NCI-H446 (cell line): ENCODE data around the gene C19orf18.

Experiments used
- DNase-seq, 2 experiments: peaks; one replicate each; lab custom pipeline; 2025; lab: John Stamatoyannopoulos, UW

C19orf18 gene

DNA sequence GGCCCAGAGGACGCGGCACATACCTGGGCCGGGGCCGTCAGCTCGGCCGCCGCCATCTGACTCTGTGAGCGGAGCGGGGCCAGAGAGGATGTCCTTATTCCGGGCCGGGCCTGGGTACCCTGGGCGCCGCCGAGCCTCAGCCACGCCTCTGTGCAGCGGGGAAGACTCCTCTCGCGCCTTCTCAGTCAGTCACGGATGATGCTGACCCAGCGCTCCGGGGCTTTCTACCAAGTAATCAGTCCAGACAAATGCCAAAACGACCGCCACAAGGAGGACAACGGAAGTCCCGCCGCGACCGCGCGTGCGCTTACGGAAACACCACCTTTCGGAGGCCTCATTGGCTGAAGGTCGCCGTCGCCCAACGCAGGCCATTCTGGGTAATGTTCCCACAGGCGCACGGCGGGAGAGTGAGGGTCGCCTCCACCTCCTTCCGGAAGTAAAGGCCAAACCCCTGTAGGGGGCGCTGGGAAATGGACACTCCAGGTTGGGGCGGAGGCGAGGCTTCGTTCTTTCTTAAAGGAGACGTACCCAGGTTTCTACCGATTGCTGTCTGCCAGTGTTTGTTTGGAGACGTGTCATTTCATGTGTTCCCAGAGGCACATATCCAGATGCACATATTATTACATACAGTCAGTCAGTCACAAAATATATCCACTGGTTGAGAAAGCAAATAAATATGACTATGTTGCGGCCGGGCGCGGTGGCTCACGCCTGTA lies 26.8 kb downstream of the C19orf18 start, which contains the start of gene ZNF256:
Gene ZNF256, minus strand, starts transcription at position 288 of the 716 bp plus-strand sequence. Its CDS starts 232 bp downstream, at position 56.
- DNase-seq: peak in 1 of 2 experiments; percentile 25

DNA sequence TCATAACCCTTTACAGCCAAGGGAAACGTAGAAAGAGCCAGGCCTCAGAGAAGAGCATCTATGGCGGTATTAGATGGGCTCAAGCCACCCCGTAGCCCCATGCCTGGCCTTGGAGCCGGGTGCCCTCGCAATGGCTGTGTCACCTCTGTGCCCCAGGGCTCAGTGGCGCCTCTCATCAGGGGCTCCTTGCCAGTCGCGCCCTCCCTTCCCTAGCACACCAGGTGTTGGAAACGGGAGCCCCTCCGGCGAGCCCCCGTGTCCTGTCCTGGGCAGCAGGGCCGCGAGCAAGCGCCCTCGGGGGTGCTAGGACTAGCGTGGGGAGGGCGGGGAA lies 27.3 kb downstream of the C19orf18 start:
- no peak for DNase-seq

DNA sequence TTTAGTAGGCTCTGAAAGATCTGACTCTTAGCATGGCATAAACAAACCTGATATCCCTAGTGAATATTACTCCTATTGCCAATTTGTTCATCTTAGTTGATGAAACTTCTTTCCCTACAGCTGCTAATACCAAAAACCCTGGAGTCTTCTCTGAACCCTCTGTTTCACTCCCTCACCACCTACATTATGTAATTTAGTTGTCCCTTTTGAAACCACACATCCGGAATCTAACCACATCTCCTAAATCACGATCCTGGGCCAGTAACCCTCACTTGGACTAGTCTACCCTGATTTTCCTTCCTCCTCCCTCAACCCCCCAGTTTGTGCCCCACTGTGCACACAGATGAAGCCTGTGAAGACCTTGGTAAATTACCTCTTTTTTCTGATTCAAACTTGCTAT lies 28.0 kb downstream of the C19orf18 start:
- no peak for DNase-seq

DNA sequence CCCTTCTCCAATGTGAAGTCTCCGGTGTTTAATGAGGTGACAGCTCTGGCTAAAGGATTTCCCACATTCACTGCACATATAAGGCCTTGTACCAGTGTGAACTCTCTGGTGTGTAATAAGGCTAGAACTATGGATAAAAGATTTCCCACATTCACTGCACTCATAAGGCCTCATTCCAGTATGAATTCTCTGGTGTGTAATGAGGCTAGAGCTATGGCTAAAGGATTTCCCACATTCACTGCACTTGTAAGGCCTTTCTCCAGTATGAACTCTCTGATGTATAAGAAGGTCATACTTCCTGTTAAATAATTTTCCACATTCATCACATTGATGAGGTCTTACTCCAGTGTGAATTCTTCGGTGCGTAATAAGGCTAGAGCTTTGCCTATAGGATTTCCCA lies 32.7 kb downstream of the C19orf18 start:
- no peak for DNase-seq

DNA sequence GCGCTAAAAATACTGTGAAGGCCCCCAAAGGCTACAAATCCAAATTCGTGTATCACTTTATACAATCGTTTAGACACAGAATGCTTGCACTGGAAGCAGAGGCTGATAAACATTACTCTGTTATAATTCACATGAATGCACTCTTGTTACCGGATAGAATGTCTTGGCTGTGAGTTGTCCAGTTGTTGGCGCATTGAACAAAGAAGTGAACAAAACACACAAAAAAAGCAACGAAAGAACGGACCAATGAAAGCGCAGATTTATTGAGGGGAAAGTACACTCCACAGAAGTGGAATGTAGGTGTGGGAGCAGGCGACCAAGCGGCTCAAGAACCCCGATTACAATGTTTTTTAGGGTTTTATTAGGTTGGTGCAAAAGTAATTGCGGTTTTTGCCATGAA lies 38.6 kb downstream of the C19orf18 start:
- no peak for DNase-seq

DNA sequence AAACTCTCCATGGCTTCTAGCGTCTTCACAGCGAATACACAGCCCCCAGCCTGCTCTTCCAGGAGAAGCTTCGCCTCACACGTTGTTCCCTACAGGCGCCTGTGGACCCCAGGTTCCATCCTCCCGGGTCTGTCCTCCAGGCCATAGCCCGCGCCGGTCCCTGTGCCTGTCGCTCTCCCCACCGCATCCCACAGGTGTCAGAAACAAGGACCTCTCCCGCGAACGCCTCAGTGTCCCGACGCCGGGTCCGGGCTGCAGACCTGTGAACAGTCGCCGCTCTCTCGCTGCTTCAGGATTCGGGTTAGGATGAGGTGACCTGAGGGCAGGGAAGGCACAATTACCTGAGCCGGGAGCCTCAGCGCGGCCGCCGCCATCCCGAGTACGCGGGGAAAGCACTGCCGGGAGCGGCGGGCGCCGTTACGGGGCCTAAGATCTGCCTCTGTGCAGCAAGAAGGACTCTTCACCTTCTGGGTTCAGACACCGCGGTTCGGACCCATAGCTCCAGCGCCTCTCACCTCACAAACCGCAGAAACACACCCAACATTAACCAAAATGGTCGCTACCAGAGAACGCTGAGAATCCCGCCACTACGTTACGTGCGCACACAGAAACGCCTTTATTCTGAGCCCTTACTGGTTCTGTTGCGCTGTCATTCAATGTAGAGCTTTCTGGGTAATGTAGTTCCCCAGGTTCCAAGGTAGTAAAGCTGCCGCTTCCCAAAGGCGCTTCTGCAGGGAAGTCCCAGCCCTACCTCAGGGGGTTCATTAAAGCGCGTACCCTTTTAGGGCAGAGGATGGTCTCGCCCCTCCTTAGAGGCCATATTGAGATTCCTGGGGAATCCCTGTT lies 39.3 kb downstream of the C19orf18 start, which contains the start of gene ZNF418:
Gene ZNF418, minus strand, starts transcription at position 583 of the 846 bp plus-strand sequence. CDS start 1,580 bp downstream, outside the sequence.
- no peak for DNase-seq

DNA sequence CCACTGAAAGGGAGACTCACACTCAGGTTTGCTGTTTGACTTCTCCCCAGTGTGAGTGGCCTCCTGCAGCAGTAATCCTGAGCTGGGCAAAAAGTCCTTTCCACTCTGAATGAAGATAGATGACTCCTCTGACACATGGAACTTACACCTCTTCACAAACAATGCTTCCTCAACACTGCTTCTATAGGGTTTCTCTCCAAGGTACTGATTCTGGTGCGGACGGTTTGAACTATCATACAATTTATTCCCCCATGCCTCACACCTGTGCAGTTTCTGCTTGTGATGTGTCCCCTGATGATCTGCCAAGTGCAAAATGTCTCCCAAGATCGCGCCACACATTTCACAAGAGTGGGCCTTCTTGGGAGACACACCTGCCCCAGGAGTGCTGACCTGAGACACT lies 46.7 kb downstream of the C19orf18 start:
- no peak for DNase-seq

DNA sequence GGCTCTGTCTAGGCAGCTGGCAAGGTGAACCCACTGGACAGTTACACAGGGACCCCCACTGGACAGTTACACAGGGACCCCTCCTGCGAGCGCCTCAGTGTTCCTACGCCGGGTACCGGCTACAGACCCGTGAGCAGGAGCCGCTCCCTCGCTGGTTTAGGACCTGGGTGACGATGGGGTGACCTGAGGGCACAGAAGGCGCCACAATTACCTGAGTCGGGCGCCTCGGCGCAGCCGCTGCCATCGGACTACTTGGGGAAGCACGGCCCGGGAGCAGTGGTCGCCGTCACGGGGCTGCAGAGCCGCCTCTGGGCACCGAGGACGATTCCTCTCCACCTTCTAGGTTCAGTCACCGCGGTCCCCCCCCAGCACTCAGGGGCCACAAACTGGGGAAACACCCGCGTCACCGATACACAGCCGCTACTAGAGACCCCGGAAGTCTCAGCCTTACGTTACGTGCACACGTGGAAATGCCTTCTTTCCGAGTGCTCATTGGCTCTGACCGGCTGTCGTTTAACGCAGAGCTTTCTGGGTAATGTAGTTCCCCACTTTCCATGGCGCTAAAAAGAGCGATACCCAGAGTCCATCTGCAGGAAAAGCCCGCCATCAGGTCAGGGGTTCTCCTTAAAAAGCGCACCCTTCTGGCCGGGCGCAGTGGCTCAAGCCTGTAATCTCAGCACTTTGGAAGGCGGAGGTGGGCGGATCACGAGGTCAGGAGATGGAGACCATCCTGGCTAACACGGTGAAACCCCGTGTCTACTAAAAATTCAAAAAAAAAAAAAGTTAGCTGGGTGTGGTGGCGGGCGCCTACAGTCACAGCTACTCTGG lies 58.0 kb downstream of the C19orf18 start, which contains the start of gene ZNF417:
Gene ZNF417, minus strand, starts transcription at position 425 of the 828 bp plus-strand sequence. Its CDS starts 181 bp downstream, at position 244.
- DNase-seq: peak; percentile 79 to 94

DNA sequence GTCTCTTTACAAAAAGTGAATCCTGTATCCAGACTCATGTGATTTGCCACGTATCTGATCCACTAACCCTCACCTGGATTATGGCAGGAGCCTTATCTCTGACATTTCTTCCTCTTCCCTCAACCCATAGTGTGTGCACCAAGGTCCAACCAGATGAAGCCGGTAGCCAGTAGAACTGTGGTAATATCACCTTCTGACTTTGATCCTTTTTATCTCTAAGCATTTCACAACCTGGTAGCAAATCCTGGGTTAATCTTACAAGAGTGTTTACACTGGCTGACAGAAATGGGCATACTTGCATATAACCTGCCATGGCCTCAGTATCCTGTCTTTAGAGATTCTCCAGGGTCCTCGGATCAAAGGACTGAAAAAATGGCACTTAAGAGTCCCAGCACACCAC lies 59.8 kb downstream of the C19orf18 start:
- DNase-seq: no peak
